ENCODE data around the gene SERTAD3.

Gene SERTAD3

GRCh38 chr19:40416918-40417642 lies 27.1 kb downstream of the SERTAD3 start:
- no peaks in the 10 kb centered on the region for H3K9me2 ChIP-seq (replicated peaks; ENCODE audit: control insufficient read depth, low read length)
- H3K27ac ChIP-seq (ENCODE audit: low read depth, low read length), result peak overlapping the region; percentile 44
- no peaks in the 10 kb centered on the region for H3K9me3 ChIP-seq (ENCODE audit: control insufficient read depth, insufficient read depth, low read length)
- no peak for TF ChIP-seq EZH2phosphoT487 (IDR thresholded peaks at IDR 0.05; ENCODE audit: borderline replicate concordance, low read length)
- TF ChIP-seq CTCF (IDR thresholded peaks at IDR 0.05; ENCODE audit: low read depth, low read length, poor library complexity, severe bottlenecking), result no peak
- peak overlapping the region; percentile 54 for H3K4me2 ChIP-seq (ENCODE audit: low read length)
- H3K79me2 ChIP-seq (ENCODE audit: control insufficient read depth, low read length), result no peaks in the 10 kb centered on the region
- H3K4me3 ChIP-seq (ENCODE audit: low read length), result peak overlapping the region; percentile 21
- no peaks in the 10 kb centered on the region for H3K27me3 ChIP-seq (ENCODE audit: control insufficient read depth, low read length)
- peaks cover 54% of the 10 kb centered on the region for H3K4me1 ChIP-seq (ENCODE audit: control insufficient read depth, low read length)
- no peaks in the 10 kb centered on the region for H4K20me1 ChIP-seq (ENCODE audit: control insufficient read depth, insufficient read depth, low read depth, low read length)
- no peaks in the 10 kb centered on the region; the same call in 1 of the 2 replicates for H3K36me3 ChIP-seq (ENCODE audit: control insufficient read depth, low read length)
- H3F3A ChIP-seq (ENCODE audit: control insufficient read depth, insufficient read depth), result peaks cover 2% of the 10 kb centered on the region; the same call in 1 of the 2 replicates

GRCh38 chr19:40415768-40416167 lies 28.4 kb downstream of the SERTAD3 start:
- H3K36me3 ChIP-seq (ENCODE audit: control insufficient read depth, low read length), result no peaks in the 10 kb centered on the region
- H3K79me2 ChIP-seq (ENCODE audit: control insufficient read depth, low read length), result no peaks in the 10 kb centered on the region
- peaks cover 5% of the 10 kb centered on the region; the same call in 1 of the 2 replicates for H3F3A ChIP-seq (ENCODE audit: control insufficient read depth, insufficient read depth)
- no peak overlapping the region for H3K4me3 ChIP-seq (ENCODE audit: low read length)
- peaks cover 58% of the 10 kb centered on the region for H3K4me1 ChIP-seq (ENCODE audit: control insufficient read depth, low read length)
- H3K4me2 ChIP-seq (ENCODE audit: low read length), result no peak overlapping the region
- TF ChIP-seq EZH2phosphoT487 (IDR thresholded peaks at IDR 0.05; ENCODE audit: borderline replicate concordance, low read length), result no peak
- TF ChIP-seq CTCF (IDR thresholded peaks at IDR 0.05; ENCODE audit: low read depth, low read length, poor library complexity, severe bottlenecking), result no peak
- H4K20me1 ChIP-seq (ENCODE audit: control insufficient read depth, insufficient read depth, low read depth, low read length), result no peaks in the 10 kb centered on the region
- no peak overlapping the region for H3K27ac ChIP-seq (ENCODE audit: low read depth, low read length)
- no peaks in the 10 kb centered on the region for H3K9me2 ChIP-seq (replicated peaks; ENCODE audit: control insufficient read depth, low read length)
- no peaks in the 10 kb centered on the region for H3K9me3 ChIP-seq (ENCODE audit: control insufficient read depth, insufficient read depth, low read length)
- H3K27me3 ChIP-seq (ENCODE audit: control insufficient read depth, low read length), result no peaks in the 10 kb centered on the region

GRCh38 chr19:40414542-40415535 lies 29.3 kb downstream of the SERTAD3 start:
- Histone ChIP-seq H3K4me2 (ENCODE audit: low read length) (no peak overlapping the region), H3F3A (ENCODE audit: control insufficient read depth, insufficient read depth) (peaks cover 10% of the 10 kb centered on the region), H3K9me3 (ENCODE audit: control insufficient read depth, insufficient read depth, low read length) (no peaks in the 10 kb centered on the region), H3K4me3 (ENCODE audit: low read length) (no peak overlapping the region), H3K27ac (ENCODE audit: low read depth, low read length) (no peak overlapping the region), H3K27me3 (ENCODE audit: control insufficient read depth, low read length) (no peaks in the 10 kb centered on the region), H3K79me2 (ENCODE audit: control insufficient read depth, low read length) (no peaks in the 10 kb centered on the region), H4K20me1 (ENCODE audit: control insufficient read depth, insufficient read depth, low read depth, low read length) (no peaks in the 10 kb centered on the region), H3K4me1 (ENCODE audit: control insufficient read depth, low read length) (peaks cover 67% of the 10 kb centered on the region), H3K9me2 (replicated peaks; ENCODE audit: control insufficient read depth, low read length) (no peaks in the 10 kb centered on the region), H3K36me3 (ENCODE audit: control insufficient read depth, low read length) (no peaks in the 10 kb centered on the region)
- TF ChIP-seq EZH2phosphoT487 (IDR thresholded peaks at IDR 0.05; ENCODE audit: borderline replicate concordance, low read length), result no peak
- TF ChIP-seq CTCF (IDR thresholded peaks at IDR 0.05; ENCODE audit: low read depth, low read length, poor library complexity, severe bottlenecking), result no peak

Measured in DOHH2 (cell line).